Measurements from ENCODE around the gene IGSF9. TPM values are rescaled to one million over a fixed set of nuclear protein-coding genes. Genes with fewer than 3 reads are reported as not detected.

IGSF9 gene
- total RNA-seq, 1 experiment from 2014 or later, result 21.2 TPM

- H3K27me3 Mint-ChIP-seq (ENCODE audit: insufficient read depth, unreplicated experiment), result no peaks in the 10 kb centered on the region
Measured at GRCh38 chr1:159980786-159981185, 35.4 kb upstream of the IGSF9 start.

GRCh38 chr1:159980076-159980475 is 34.7 kb upstream of the IGSF9 start:
- H3K27me3 Mint-ChIP-seq (ENCODE audit: insufficient read depth, unreplicated experiment), result no peaks in the 10 kb centered on the region

More at GRCh38 chr1:159980786-159981185, 35.4 kb upstream of the IGSF9 start:
- no TSS peak for BruUV-seq (replicated peaks)
- ChIA-PET POLR2A (no interaction called here), CTCF (no interaction called here)
- intact Hi-C loops (cut with micrococcal nuclease; ENCODE audit: unreplicated experiment), result no loop called here
- Histone ChIP-seq H3K27me3 (replicated peaks; ENCODE audit: control insufficient read depth, insufficient read depth, low read length) (no peaks in the 10 kb centered on the region), H3K36me3 (ENCODE audit: control insufficient read depth, insufficient read depth, low read length) (no peaks in the 10 kb centered on the region), H3K4me3 (ENCODE audit: low read depth, low read length) (no peak overlapping the region), H3K4me1 (no peaks in the 10 kb centered on the region), H3K9me3 (no peaks in the 10 kb centered on the region)
- DNase-seq, result no peak
- Mint-ChIP-seq H3K27ac (ENCODE audit: unreplicated experiment) (no peak overlapping the region), H3K36me3 (ENCODE audit: insufficient read depth, unreplicated experiment) (no peaks in the 10 kb centered on the region), H3K4me3 (ENCODE audit: unreplicated experiment) (no peak overlapping the region), H3K4me1 (ENCODE audit: low read depth, unreplicated experiment) (peaks cover 10% of the 10 kb centered on the region), H3K9me3 (ENCODE audit: unreplicated experiment) (no peaks in the 10 kb centered on the region)
- TF ChIP-seq CTCF (IDR thresholded peaks at IDR 0.05; ENCODE audit: insufficient read depth in 1 of 2, low read depth in 1 of 2, low read length in 1 of 2, severe bottlenecking in 1 of 2, unreplicated experiment in 1 of 2), result no peak

DNA sequence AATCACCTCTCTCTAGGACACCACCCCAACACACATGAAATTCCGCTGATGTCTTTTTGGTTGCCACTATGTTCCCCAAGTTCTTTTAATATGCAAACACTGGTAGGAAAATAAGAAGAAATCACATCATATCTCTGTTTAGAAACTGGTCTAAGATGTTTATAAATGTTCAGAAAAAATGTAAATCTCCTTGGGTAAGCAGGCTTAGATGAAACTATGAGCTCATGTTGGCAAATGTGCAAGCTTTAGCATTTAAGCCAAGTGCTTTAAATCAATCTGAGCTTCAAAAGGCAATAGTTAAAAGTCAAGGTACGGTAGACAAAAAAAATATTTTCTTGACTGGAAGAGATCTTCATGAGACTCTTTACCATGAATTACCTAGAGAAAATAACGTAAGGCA is 33.8 kb upstream of the IGSF9 start:
- BruUV-seq (replicated peaks), result no TSS peak
- Histone ChIP-seq H3K4me1 (no peaks in the 10 kb centered on the region), H3K27me3 (replicated peaks; ENCODE audit: control insufficient read depth, insufficient read depth, low read length) (no peaks in the 10 kb centered on the region), H3K4me3 (ENCODE audit: low read depth, low read length) (no peak overlapping the region), H3K36me3 (ENCODE audit: control insufficient read depth, insufficient read depth, low read length) (no peaks in the 10 kb centered on the region), H3K9me3 (no peaks in the 10 kb centered on the region)
- CTCF ChIA-PET, result interaction anchor here (0.7 kb wide), 1 partner anchor 273 kb away, joined by 5 read pairs; no protein-coding TSS in a partner anchor
- intact Hi-C loops (cut with micrococcal nuclease; ENCODE audit: unreplicated experiment), result no loop called here
- peaks cover 10% of the 10 kb centered on the region for H3K4me1 Mint-ChIP-seq (ENCODE audit: low read depth, unreplicated experiment)
- TF ChIP-seq CTCF (IDR thresholded peaks at IDR 0.05; ENCODE audit: insufficient read depth in 1 of 2, low read depth in 1 of 2, low read length in 1 of 2, severe bottlenecking in 1 of 2, unreplicated experiment in 1 of 2), result no peak
- H3K4me3 Mint-ChIP-seq (ENCODE audit: unreplicated experiment), result no peak overlapping the region
- H3K27me3 Mint-ChIP-seq (ENCODE audit: insufficient read depth, unreplicated experiment), result no peaks in the 10 kb centered on the region
- H3K9me3 Mint-ChIP-seq (ENCODE audit: unreplicated experiment), result no peaks in the 10 kb centered on the region
- H3K27ac Mint-ChIP-seq (ENCODE audit: unreplicated experiment), result no peak overlapping the region
- DNase-seq, result no peak
- POLR2A ChIA-PET, result no interaction called here
- H3K36me3 Mint-ChIP-seq (ENCODE audit: insufficient read depth, unreplicated experiment), result no peaks in the 10 kb centered on the region

More at GRCh38 chr1:159980076-159980475, 34.7 kb upstream of the IGSF9 start:
- TF ChIP-seq CTCF (IDR thresholded peaks at IDR 0.05; ENCODE audit: insufficient read depth in 1 of 2, low read depth in 1 of 2, low read length in 1 of 2, severe bottlenecking in 1 of 2, unreplicated experiment in 1 of 2), result no peak
- H3K27ac Mint-ChIP-seq (ENCODE audit: unreplicated experiment), result no peak overlapping the region
- peaks cover 10% of the 10 kb centered on the region for H3K4me1 Mint-ChIP-seq (ENCODE audit: low read depth, unreplicated experiment)
- no peak for DNase-seq
- Histone ChIP-seq H3K36me3 (ENCODE audit: control insufficient read depth, insufficient read depth, low read length) (no peaks in the 10 kb centered on the region), H3K4me1 (no peaks in the 10 kb centered on the region), H3K9me3 (no peaks in the 10 kb centered on the region), H3K27me3 (replicated peaks; ENCODE audit: control insufficient read depth, insufficient read depth, low read length) (no peaks in the 10 kb centered on the region), H3K4me3 (ENCODE audit: low read depth, low read length) (no peak overlapping the region)
- no peaks in the 10 kb centered on the region for H3K36me3 Mint-ChIP-seq (ENCODE audit: insufficient read depth, unreplicated experiment)
- ChIA-PET CTCF (no interaction called here), POLR2A (no interaction called here)
- H3K4me3 Mint-ChIP-seq (ENCODE audit: unreplicated experiment), result no peak overlapping the region
- BruUV-seq (replicated peaks), result no TSS peak
- H3K9me3 Mint-ChIP-seq (ENCODE audit: unreplicated experiment), result no peaks in the 10 kb centered on the region
- intact Hi-C loops (cut with micrococcal nuclease; ENCODE audit: unreplicated experiment), result no loop called here

Data from Caco-2 (cell line).